Measurements from ENCODE around the gene OR10A6.

DNA sequence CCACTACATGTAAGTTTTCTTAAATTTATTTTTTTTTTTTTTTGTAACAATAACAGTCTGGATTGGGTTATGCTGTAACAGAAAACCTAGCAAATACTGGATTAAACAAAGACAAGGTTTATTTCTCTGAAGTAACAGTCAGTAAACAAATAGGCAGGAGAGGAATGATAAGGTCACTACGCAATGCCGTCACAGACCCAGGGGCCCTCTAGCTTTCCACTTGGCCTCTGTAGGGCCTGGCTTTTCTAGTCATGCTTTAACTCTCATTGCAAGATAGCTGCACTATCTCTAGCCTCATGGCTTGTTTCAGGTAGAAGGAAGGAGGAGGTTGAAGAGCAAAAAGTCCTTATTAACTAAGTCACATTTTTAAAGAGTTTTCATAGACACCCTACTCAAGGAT lies 6.5 kb downstream of the OR10A6 start:
- no peak for TF ChIP-seq CTCF (IDR thresholded peaks at IDR 0.05)
- TF ChIP-seq POLR2A (IDR thresholded peaks at IDR 0.05), result no peak

All from testis (tissue), 2 donors.